ENCODE results near the gene CACNA1H. TPM values are rescaled to one million over a fixed set of nuclear protein-coding genes. Genes with fewer than 3 reads are reported as not detected.

Gene CACNA1H
- total and polyA plus RNA-seq, 9 of the 15 experiments (the other 6 are each of a cell fraction or from before 2014, with no cell fraction given) = 0.10 to 0.18 TPM; not detected in 7

DNA sequence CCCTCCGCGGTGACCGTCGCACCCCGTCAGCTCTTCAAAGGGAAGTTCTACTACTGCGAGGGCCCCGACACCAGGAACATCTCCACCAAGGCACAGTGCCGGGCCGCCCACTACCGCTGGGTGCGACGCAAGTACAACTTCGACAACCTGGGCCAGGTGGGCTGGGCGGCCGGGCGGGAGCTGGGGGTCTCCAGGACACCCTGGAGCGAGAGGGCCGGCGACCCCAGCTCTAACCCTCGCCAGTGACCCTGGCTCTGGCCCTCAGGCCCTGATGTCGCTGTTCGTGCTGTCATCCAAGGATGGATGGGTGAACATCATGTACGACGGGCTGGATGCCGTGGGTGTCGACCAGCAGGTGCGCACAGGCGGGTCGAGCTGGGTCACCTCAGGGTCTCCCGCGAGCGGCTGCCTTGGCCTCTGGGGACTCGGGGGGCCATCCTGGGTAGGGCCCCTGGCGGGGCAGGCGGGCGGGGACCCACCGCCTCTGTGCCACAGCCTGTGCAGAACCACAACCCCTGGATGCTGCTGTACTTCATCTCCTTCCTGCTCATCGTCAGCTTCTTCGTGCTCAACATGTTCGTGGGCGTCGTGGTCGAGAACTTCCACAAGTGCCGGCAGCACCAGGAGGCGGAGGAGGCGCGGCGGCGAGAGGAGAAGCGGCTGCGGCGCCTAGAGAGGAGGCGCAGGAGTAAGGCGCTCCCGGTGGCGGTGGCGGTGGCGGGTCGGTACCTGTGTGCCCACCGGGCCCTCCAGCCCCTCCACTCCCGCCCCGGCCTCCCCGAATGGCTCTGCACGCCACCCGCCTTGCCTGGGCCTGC is 58.8 kb downstream of the CACNA1H start:
- Histone ChIP-seq H3K9me1 (ENCODE audit: control insufficient read depth, insufficient read depth, low read length) (no peaks in the 10 kb centered on the region), H3K9ac (ENCODE audit: insufficient read depth in 1 of 2, low read depth in 2 of 2, low read length in 2 of 2) (no peak overlapping the region), H2AFZ (ENCODE audit: low read depth, low read length) (no peak overlapping the region), H3K4me2 (ENCODE audit: insufficient read depth, low read length) (no peak overlapping the region), H3K4me3 (no peak overlapping the region), H3K4me1 (replicated peaks in 1 of 2; ENCODE audit: control insufficient read depth in 2 of 2, insufficient read depth in 2 of 2, low read length in 2 of 2) (peaks cover 0 to 66% of the 10 kb centered on the region in 2 experiments; a peak in 2 of 5 replicates), H3K27ac (ENCODE audit: extremely low read depth, low read depth, low read length) (no peak overlapping the region), H4K20me1 (replicated peaks; ENCODE audit: control insufficient read depth, insufficient read depth, low read length) (no peaks in the 10 kb centered on the region; the same call in 1 of the 2 replicates), H3K79me2 (ENCODE audit: control insufficient read depth, insufficient read depth, low read length) (no peaks in the 10 kb centered on the region), H3K36me3 (ENCODE audit: control insufficient read depth, insufficient read depth, low read length) (no peaks in the 10 kb centered on the region), H3K9me3 (replicated peaks; ENCODE audit: control insufficient read depth, insufficient read depth, low read depth, low read length) (no peaks in the 10 kb centered on the region), H3K27me3 (ENCODE audit: control insufficient read depth in 2 of 2, insufficient read depth in 2 of 2, low read length in 2 of 2) (peaks cover 29 to 89% of the 10 kb centered on the region in 2 experiments; a peak in 4 of 5 replicates)
- no peak for TF ChIP-seq HCFC1 (IDR thresholded peaks at IDR 0.05; ENCODE audit: low read depth, low read length)
- TF ChIP-seq CC2D1A (IDR thresholded peaks at IDR 0.05) = no peak
- in situ Hi-C loops (cut with MboI) = no loop called here
- POLR2A ChIA-PET = no interaction called here
- BruUV-seq (replicated peaks) = no TSS peak
- 15% methylated on average over 38 of the region's 65 CpGs for WGBS (ENCODE audit: insufficient coverage, low coverage, missing lambda C conversion rate)
- intact Hi-C loops (cut with micrococcal nuclease) = no loop called here
- CTCF ChIA-PET (ENCODE audit: low intra/inter-chr PET ratio) = no interaction called here
- ATAC-seq (no peak), FAIRE-seq (no peak), DNase-seq (ENCODE audit: extremely low read depth in 1 of 4, low spot score in 3 of 4) (no peak)

DNA sequence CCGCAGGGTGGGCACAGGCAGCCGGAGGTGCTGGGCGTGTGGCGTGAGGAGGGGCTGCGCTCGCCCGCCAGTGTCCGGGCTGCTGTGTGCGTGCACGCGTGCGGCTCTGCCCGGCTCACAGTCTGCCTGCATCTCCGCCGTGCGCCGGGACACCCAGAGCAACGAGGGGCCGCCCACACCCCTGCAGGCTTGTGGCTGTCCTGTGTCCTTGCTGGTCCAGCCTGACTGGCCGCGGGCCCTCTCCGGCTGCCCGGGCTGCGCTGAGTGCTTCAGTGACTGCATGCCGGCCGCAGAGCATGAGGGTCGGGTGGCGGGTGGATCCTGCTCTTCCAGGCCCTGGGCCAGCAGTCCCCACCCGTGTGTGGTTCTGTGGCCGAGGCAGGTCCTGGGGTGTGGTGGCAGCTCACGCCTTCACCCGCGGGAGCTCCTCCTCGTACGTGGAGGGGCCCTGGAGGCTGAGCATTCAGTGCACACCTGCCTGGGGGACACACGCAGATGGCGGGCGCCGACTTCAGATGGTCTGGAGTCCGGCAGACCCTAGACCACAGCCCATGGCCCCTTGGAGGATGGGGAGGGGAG is 59.8 kb downstream of the CACNA1H start:
- BruUV-seq (replicated peaks) = no TSS peak
- no peak overlapping the region for H3K27ac ChIP-seq (ENCODE audit: extremely low read depth, low read depth, low read length)
- peaks cover 30 to 91% of the 10 kb centered on the region in 2 experiments; a peak in 4 of 5 replicates for H3K27me3 ChIP-seq (ENCODE audit: control insufficient read depth in 2 of 2, insufficient read depth in 2 of 2, low read length in 2 of 2)
- H3K36me3 ChIP-seq (ENCODE audit: control insufficient read depth, insufficient read depth, low read length) = no peaks in the 10 kb centered on the region
- H2AFZ ChIP-seq (ENCODE audit: low read depth, low read length) = no peak overlapping the region
- H3K9ac ChIP-seq (ENCODE audit: insufficient read depth in 1 of 2, low read depth in 2 of 2, low read length in 2 of 2) = no peak overlapping the region; a peak in 1 of 4 replicates
- H4K20me1 ChIP-seq (replicated peaks; ENCODE audit: control insufficient read depth, insufficient read depth, low read length) = peaks cover 3% of the 10 kb centered on the region; the same call in 1 of the 2 replicates
- DNase-seq (ENCODE audit: extremely low read depth in 1 of 4, low spot score in 3 of 4) = no peak
- in situ Hi-C loops (cut with MboI) = no loop called here
- no peak for FAIRE-seq
- no peak overlapping the region for H3K4me3 ChIP-seq
- H3K4me1 ChIP-seq (replicated peaks in 1 of 2; ENCODE audit: control insufficient read depth in 2 of 2, insufficient read depth in 2 of 2, low read length in 2 of 2) = peaks cover 0 to 72% of the 10 kb centered on the region in 2 experiments; a peak in 2 of 5 replicates
- intact Hi-C loops (cut with micrococcal nuclease) = no loop called here
- no peaks in the 10 kb centered on the region for H3K79me2 ChIP-seq (ENCODE audit: control insufficient read depth, insufficient read depth, low read length)
- no peaks in the 10 kb centered on the region for H3K9me3 ChIP-seq (replicated peaks; ENCODE audit: control insufficient read depth, insufficient read depth, low read depth, low read length)
- 17% methylated on average over 25 of the region's 40 CpGs for WGBS (ENCODE audit: insufficient coverage, low coverage, missing lambda C conversion rate)
- no peaks in the 10 kb centered on the region for H3K9me1 ChIP-seq (ENCODE audit: control insufficient read depth, insufficient read depth, low read length)
- ChIA-PET POLR2A (interaction anchor here (0.6 kb wide), 1 partner anchor 13 kb away, joined by 3 read pairs; the partner anchor contains the start of gene TPSG1), CTCF (ENCODE audit: low intra/inter-chr PET ratio) (no interaction called here)
- no peak for ATAC-seq
- no peak overlapping the region for H3K4me2 ChIP-seq (ENCODE audit: insufficient read depth, low read length)

Data from K562 (cell line).